MV-4-11 (cell line): ENCODE measurements around the gene CCDC78.

Experiments used
- DNase-seq: peaks from one replicate; lab custom pipeline; 2025; lab: John Stamatoyannopoulos, UW

CCDC78 gene

DNA sequence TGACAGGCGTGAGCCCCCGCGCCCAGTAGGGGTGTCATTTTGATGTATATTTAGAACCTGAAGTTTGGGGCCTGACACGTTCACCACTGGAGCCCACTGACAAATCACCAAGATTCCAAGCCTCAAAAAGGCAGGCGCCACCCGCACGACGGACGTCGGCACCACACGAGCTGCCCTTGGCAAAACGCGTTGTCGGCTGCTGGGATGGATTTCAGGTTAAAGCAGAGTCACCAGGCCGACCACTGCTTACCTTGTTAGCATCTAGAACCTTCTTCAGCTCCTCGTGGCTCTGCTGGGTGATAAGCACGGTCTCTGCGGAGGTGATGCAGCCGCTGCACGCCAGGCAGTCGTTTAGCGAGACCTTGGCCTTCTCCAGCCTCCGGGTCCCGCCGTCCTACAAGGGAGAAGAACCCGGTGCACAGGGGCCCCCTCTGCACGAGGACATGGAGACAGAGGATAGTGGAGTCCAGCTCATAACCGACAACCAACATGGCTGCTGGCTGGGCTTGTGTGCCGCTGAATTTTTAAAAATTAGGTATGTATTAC, 10.8 kb upstream of the CCDC78 start:
- DNase-seq = no peak

DNA sequence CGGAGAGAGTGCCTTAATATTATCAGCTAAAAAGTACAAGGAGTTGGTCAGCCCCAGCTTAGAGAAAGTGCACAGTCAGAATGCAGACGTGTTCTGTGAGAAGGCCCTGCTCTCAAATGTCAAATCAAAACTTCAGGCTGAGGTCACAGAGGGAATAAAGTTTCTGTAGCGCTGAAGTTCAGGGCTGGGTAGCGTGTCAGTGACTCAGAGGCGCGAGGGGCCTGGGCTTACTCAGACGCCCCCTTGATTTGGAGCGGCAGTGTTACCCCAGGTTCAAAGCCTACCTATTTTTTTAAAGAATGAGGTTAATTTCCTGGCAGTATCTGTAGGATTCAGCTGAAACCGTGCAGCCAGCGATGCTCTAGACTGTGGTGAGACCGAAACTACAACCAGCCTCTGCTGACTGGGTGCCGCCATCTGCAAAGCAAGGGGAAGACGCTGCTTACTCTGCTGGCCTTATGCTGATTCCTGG, 9.8 kb upstream of the CCDC78 start:
- DNase-seq = no peak

DNA sequence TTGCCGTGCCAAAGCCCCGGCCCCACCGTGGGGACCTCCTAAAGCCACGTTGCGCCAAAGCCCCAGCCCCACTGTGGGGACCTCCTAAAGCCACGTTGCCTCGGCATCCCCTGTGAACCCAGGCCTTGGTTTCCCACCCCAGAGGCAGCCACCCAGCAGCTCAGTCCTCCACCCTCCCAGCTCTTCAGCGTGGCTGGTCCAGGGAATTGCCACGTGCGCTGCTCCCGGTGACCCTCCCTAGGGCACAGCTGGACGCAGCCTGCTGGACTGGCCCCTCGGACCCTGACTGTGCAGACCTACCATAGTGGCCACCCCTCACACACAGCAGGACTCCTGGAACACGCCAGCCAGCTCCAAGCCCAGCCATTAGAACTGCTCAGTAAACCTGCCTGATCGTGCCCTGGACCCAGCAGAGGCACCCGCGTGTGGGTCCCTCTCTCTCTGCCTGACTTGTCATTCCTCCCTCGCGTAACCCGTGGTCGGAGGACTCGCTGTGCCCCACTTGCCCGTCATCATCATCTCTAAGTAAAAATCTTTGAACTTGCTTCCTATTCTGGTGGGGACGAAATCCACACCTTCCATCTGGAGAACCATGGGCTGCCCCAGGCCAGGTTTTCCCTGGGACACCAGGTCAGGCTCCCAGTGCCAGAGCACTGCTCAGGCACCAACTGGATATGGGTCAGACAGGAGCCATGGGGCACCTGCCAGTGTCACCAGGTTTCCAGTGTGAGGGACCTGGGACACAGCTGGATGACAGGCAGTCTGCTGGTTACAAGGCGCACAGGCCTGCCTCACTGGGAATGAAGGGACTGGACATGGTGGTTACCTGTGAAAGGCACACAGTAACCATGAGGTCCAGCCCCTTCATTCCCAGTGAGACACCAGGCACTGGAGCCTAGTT, 9.0 kb upstream of the CCDC78 start:
- no peak for DNase-seq

DNA sequence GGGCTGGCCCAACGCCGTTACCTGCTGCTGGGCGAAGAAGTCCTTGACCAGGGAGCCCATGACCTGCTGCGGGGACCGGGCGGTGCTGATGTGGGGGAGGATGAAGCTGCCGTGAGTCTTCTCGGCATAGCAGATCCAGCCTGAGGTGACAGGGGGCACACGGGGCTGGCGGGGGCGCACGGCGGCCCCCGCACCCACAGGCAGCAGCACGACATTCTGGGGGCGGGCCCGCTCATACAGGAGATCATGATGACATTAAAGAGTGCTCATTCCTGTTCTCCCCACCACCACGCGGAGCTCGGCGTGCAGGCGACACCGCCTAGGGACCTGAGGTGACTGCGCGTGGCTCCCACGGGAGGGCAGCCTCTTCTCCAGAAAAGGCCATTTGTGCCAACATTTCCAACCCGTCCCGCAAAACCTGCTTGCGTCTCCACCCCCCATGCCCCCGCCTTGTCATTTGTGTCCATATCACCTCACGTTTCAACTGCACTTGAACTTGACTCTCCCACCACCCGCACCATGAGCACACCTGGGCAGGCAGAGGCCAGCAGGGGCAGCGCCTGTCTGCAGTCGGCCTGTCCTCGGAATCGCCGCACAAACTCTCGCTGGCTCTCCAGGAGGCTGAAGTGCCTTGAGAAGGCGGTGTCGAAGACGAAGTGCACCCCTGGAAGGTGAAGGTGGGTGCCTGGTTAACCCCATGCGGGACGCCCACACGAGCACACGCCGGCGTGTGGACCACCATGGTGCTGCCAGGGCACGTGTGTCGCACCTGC, 8.2 kb upstream of the CCDC78 start:
- no peak for DNase-seq

DNA sequence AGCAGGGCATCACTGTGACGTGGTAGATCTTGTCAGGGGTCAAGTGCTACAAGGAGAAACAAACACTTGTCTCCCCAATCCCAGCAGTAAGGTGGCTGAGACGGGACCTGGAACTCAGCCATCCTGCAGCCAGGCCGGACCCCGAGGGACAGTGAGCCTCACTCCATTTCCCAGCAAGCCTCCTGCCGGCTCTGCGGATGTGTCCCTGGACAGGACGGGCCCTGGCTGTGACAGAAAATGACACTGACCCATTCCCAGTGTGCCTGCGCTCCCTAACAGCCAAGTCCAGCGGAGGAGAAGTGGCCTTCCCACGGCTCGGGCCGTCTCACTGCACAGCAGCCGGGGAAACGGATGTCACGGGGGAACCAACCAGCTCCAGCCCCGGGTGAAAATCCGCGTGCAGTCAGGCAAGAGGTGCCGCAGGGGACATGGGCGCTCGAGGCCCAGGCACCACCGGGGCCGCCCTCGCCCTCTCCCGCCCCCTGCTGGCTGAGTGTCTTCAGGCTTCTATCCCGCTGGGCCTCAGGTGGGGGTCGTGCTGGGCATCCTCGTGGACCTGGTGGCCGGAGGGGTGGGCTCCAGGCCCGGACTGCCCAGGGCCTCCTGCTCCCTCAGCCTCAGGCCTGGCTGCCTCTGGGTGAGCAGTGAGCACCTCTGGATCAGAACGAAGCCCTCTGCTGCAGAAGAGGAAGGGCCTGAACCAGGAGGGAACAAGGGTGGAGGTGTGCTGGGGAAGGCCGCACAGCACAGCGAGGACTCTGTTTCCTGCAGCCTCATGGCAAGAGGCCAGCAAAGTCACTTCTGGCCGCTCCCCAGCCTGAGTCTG, 7.4 kb upstream of the CCDC78 start:
- DNase-seq = no peak

DNA sequence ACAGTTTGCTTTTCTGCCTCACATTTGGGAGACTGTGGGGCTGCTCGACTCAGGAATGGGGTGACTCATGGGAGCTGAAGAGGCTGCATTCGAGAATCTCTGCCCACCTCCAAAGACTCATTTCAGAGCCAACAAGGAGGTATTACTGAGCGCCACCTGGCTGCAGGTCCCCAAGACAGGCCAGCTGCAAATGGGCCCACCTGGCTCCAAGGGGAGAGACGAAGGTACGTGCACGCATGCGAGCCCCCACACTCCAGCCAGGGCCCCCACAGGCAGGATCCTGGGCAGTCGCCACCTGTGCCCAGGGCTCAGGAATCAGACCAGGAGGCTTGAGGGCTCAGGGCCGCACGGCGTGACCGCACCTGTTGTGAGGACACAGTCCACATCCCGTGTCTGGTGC, 6.7 kb upstream of the CCDC78 start:
- DNase-seq = no peak

DNA sequence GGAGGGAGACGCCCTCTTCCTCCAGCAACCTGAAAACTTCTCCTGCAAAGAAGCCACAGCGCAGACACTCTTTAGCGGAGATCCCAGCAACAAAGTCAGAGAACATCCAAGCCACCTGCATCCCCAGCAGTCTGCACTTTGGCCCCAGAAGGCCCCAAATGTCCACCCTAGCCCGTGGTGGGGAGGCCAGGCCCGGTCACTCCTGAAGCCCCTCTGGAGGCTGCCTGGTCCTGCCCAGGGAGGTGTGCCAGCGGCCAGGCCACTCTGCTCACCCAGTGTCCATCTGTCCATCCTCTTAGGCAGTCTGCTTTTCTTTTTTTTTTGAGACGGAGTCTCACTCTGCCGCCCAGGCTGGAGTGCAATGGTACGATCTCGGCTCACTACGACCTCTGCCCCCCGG, 6.1 kb upstream of the CCDC78 start:
- DNase-seq = no peak

- DNase-seq = no peak
These were observed 4.6 kb upstream of the CCDC78 start for GRCh38 chr16:730666-731509.

DNA sequence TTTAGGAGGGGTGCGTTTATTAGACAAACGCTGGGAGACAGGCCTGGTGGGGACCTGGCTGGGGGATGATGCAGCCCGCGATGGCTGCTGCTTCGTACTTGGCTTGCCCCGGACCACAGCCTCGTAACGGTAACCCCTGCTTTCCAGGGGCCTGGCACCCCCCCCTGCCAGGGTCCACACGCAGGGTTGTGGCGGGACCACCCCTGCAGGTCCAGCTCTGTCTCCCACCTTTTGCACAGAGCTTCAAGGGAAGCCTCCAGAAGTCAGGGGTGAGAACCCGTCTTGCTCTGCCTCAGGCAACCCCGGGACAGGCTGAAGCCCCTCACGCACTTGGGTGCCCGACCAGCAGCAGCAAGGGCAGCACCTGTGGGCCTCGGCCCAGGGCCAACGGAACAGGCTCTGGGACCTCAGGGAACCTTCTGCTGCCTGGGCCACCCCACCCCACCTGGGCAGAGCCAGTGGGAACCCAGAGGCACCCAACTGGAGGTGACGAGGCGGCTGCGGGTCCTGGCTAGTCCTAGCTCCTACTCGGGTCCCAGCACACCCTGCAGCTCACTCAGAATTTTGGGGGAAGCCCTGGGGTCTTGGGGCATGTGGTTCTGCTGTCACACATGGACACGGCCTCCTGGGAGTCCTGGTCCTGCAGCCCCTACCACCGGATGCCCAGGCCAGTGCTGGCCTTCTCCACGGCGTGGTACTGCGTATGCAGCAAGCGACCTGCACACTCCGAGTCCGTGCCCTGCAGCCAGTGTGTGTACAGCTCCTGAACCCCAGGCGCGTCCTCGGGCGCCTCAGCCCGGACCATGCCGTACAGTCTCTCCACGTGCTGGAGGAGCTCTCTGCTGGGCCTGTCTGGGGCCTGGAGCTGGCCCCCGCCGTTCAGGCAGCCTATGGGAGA, 3.8 kb upstream of the CCDC78 start:
- no peak for DNase-seq

DNA sequence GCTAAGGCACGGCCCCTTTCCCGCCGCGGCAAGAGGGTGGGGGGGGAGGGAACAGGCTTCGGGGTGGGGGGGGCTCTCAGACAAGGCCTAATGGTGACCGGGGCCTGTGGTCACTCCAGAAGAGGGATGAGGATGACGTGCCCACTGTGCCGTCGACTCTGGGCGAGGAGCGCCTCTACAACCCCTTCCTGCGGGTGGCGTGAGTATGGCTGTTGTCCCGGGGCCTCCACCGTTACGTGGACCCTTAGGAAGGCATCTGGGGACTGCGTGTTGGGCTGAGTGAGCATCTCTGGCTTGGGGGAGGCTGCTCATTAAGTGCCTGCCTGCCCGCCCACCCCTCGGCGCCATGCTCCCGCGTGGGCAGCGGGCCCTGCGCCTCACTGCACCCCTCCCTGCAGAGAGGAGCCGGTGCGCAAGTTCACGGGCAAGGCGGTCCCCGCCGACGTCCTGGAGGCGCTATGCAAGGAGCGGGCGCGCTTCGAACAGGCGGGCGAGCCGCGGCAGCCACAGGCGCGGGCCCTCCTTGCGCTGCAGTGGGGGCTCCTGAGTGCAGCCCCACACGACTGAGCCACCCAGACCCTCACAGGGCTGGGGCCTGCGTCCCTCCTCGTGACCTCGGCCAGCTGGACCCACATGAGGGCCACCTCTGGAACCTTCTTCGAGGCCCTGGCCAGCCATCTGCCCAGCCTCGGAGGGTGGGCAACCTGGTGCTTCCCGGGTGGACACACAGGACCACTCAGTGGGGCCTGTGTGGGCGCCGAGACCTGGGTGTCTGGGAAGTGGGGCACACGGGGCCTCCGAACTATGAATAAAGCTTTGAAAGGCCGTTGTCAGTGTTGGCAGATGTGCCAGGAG, 2.9 kb upstream of the CCDC78 start:
- no peak for DNase-seq

DNA sequence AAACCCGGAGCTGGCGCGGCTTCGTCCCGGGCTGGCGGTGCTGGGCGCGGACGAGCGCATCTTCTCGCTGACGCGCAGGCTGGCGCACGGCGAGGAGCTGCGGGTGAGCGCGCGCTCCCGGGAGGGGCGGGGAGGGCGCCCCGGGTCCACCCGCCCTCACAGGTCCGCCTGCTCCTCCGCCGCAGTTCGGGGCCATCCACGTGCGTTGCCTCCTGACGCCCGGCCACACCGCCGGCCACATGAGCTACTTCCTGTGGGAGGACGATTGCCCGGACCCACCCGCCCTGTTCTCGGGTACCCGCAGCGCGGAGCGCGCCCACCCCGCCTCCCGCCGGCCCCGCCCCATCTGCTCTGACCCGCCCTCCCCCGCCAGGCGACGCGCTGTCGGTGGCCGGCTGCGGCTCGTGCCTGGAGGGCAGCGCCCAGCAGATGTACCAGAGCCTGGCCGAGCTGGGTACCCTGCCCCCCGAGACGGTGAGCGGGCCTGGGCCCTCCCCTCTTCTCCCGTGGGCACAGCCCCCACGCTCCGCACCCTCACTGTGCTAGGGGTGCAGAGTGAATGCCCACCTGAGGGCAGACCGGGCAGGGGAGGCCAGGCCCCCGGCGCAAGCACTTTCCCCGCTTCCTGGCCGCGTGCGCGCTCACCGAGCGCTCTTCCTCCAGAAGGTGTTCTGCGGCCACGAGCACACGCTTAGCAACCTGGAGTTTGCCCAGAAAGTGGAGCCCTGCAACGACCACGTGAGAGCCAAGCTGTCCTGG, 2.1 kb upstream of the CCDC78 start:
- DNase-seq = peak; percentile 84

GRCh38 chr16:727291-727977, 1.2 kb upstream of the CCDC78 start:
- peak; percentile 6 for DNase-seq

GRCh38 chr16:726188-726437, 130 bp downstream of the CCDC78 start:
- DNase-seq = no peak

GRCh38 chr16:725463-726187, 618 bp downstream of the CCDC78 start:
- DNase-seq = no peak

DNA sequence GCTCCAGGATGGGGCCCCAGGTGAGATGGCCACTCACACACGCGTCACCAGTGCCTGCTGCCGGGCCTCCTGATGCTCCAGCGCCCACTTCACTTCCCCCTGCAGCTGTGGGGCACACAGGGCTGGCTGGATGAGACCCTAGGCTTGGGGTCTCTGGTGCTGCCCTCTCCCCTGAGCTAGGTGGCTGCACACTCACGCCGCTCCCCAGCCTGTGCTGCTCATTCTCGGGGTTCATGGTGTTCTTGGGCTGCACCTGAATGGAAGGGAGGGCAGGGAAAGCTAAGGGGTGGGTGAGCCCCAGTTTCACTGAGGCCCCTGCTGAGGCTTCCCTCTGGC, 1.2 kb downstream of the CCDC78 start:
- no peak for DNase-seq

- DNase-seq = no peak
These were observed 1.8 kb downstream of the CCDC78 start for GRCh38 chr16:724188-725040.
